GM12872 (cell line): ENCODE measurements around the gene IL36B.
A peak's percentile ranks its signal among the peaks of the same experiment; 100 is the strongest.

Experiments used
- TF ChIP-seq, protein P1 (sequence below): IDR thresholded peaks from 3 replicates; pipeline ENCODE4 v1.5.1; 2011; ENCODE audit warnings: low read depth, mild to moderate bottlenecking, low read length, moderate library complexity; ENCODE audit not compliant: insufficient read depth

Gene IL36B

DNA sequence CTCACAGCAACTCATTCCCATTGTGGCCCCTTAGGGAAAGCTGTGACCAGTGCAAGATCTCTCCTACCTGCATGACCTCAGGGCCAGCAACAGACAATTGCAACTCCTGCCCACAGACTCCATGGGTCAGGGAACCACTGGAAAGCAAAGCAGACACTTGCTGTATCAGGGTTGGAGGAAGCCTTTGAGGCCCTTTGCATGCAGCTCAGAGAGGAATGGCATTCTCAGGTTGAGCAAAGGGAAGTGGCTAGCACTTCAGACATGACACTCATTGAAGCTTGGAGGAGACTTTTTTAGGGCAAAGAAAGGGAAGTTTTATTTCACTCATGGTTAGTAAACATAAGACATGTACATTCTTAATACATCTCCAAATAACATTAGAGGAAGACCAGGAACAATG is 37.2 kb upstream of the IL36B start:
- TF ChIP-seq, protein P1, sequence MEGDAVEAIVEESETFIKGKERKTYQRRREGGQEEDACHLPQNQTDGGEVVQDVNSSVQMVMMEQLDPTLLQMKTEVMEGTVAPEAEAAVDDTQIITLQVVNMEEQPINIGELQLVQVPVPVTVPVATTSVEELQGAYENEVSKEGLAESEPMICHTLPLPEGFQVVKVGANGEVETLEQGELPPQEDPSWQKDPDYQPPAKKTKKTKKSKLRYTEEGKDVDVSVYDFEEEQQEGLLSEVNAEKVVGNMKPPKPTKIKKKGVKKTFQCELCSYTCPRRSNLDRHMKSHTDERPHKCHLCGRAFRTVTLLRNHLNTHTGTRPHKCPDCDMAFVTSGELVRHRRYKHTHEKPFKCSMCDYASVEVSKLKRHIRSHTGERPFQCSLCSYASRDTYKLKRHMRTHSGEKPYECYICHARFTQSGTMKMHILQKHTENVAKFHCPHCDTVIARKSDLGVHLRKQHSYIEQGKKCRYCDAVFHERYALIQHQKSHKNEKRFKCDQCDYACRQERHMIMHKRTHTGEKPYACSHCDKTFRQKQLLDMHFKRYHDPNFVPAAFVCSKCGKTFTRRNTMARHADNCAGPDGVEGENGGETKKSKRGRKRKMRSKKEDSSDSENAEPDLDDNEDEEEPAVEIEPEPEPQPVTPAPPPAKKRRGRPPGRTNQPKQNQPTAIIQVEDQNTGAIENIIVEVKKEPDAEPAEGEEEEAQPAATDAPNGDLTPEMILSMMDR: no peak

- TF ChIP-seq, protein P1: no peak
These were observed 35.7 kb upstream of the IL36B start for GRCh38 chr2:113088213-113088992.

DNA sequence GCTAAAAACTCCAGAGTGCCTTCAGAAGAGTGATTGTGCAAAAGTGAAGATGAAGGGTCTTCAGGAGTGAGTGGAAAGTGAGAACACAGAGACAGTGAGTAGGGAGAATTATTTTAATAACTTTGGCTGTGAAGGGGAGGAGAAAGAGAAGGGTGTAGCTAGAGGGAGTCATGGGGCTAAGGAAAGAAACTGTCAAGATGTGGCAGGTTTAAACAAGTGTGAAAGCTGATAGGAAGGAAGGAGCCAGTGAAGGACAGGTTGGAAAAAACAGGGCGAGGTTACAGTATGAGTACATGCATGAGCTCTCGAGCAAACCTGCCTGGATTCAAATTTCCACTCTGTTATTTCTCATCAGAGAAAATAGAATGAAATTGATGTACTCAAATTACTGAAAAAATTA is 32.9 kb upstream of the IL36B start:
- TF ChIP-seq, protein P1: no peak

DNA sequence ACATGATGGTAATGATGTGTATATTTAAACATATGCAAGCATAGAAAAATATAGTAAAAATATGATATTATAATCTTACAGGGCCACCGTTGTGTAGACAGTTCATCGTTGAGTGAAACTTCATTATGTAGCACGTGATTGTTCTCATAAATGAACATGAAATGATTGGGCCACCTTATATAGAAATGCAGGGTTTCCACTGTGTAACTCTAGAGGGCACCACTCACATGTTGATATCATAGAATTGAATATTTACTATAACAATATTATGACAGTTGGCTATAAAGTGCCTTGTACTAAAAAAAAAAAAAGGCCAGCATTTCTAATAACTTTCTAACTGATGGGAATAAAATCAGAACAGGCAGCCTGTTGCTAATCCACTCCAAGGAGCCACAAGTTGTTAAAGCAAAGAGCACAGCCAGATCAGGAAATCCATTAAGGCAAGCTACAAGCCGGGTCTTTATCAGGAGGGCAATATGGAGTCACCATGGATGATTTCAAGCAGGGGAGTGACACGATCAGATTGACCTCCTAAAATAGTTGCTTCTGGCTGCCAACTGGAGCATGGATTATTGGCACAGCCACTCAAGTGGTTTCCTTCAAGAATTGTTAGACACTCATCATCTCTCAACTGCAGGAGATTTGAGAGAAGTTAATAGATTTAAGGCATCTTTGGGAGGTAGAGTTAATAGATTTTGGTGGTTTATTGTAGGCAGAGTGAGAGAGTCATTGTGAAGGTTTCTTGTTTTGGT is 31.8 kb upstream of the IL36B start:
- TF ChIP-seq, protein P1: peak; percentile 43; the same call in 2 of the 3 replicates

DNA sequence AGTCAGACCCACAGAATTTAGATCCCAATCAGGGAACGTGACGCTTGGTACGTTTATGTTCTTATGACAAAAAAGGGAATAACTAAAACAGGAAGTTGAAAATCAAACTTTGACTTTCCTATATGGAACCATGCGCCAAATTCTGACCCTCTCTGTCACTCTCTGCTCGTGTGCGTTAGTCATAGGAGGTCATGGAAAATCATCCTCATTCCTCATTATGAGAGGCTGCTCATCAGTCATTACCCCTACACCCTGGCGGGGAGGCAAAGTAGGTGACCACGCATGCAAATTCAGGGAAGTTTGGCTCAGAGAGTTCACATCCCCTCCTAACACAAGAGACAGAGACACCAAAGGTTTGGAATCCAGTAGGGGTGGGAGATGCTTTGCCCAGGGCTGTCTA is 30.6 kb upstream of the IL36B start:
- TF ChIP-seq, protein P1: no peak

DNA sequence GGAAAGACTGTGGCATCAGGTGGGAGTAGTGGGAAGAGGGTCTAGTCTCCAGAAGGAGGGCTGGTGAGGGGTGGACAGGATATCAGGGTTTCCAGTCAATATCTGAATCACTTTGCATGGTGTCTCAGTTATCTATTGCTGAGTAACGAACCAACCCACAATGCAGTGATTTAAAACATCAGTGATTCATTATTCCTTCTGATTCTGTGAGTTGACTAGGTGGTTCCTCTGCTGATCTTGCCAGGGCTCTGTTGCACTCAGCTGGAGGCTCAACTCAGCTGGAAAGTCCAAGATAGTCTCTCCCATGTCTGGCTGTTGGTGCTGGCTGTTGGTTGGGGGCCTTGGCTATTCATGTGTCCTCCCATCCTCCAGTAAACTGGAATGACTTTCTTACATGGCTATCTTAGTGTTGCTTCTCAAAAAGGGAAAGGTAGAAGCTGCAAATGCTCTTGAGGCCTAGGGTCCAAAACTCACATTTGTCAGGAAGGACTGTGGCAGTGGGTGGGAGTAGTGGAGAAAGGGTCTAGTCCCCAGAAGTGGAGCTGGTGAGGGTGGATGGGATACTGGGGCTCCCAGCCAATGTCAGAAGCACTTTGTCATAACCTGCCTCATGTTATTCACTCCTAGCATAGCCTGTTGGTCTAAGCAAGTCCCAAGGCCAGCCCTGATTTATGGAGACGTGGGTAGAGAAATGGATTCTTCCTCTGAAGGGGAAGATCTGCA is 29.0 kb upstream of the IL36B start:
- TF ChIP-seq, protein P1: no peak

DNA sequence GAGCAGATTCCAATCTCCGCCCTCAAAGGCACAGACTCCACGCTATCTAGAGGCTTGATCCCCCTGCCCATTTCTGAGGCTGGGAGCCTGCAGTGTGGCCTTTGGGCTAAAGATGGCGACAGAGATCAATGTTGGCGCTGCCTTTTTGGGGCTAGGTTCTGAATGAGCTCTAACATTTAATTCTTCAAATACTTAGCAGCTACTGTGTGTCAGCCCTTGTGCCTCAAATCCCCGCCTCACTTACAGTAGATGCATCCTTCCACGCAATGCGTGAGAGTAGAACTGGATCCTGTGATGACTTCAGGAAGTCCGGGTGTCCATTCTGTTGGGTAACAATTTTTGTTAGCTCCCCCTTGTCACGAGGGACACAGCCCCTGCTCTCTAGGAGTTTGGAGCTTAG is 27.5 kb upstream of the IL36B start:
- TF ChIP-seq, protein P1: peak; percentile 90
